OCI-LY1 (cell line): ENCODE results near the gene ATP13A2.

Source experiments
- EZH2 ChIP-seq: fragments of 200-600 bp; sonication (generic), shearing (Covaris generic); IDR thresholded peaks from 2 replicates; pipeline ENCODE4 v1.8.0; 2017; ENCODE audit warnings: borderline replicate concordance, mixed run types, mild to moderate bottlenecking, antibody characterized with exemption, low read length, moderate library complexity, mixed read lengths
- TF ChIP-seq, protein P1 (sequence below): fragments of 200-600 bp; sonication (generic), shearing (Covaris generic); IDR thresholded peaks from 2 replicates; pipeline ENCODE4 v1.5.1; 2017; ENCODE audit warnings: mild to moderate bottlenecking, antibody characterized with exemption, low read length, moderate library complexity, mixed read lengths

DNA sequence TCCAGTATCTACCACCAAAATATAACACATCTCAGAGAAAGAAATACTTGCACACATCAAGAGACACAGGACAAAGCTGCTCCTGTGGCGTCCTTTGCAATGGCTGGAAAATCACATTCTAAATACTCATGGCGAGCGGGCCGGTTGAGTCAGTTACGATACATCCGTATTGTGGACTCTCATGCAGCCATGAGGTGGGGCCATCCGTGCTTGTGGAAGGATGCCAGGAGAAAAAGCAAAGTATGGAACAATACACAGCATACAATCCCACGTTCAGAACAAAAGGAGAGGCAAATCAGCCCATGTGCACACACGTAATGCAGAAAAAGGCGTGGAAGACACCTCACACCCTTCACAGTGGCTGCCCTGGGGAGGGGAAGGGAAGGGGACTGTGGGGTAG is 13.1 kb downstream of the ATP13A2 start:
- TF ChIP-seq, protein P1, sequence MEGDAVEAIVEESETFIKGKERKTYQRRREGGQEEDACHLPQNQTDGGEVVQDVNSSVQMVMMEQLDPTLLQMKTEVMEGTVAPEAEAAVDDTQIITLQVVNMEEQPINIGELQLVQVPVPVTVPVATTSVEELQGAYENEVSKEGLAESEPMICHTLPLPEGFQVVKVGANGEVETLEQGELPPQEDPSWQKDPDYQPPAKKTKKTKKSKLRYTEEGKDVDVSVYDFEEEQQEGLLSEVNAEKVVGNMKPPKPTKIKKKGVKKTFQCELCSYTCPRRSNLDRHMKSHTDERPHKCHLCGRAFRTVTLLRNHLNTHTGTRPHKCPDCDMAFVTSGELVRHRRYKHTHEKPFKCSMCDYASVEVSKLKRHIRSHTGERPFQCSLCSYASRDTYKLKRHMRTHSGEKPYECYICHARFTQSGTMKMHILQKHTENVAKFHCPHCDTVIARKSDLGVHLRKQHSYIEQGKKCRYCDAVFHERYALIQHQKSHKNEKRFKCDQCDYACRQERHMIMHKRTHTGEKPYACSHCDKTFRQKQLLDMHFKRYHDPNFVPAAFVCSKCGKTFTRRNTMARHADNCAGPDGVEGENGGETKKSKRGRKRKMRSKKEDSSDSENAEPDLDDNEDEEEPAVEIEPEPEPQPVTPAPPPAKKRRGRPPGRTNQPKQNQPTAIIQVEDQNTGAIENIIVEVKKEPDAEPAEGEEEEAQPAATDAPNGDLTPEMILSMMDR: no peak
- no peak for TF ChIP-seq EZH2
